B cell (primary cell): ENCODE results near the gene HOXB7. TPM values are rescaled to one million over a fixed set of nuclear protein-coding genes. Genes with fewer than 3 reads are reported as not detected.

Source experiments
- ATAC-seq: fragments of 200-7000 bp; cut with Tn5 transposase; one replicate; pipeline ENCODE4 v1.10.0; 2021; ENCODE audit warnings: low read depth, mild to moderate bottlenecking, moderate number of reproducible peaks, moderate library complexity
- CTCF ChIA-PET: fragments of 350-600 bp; sonication (Branson Sonifier 250); formaldehyde crosslinking; loops from one replicate; lab custom pipeline; 2021; ENCODE audit warnings: antibody characterized with exemption, inconsistent platforms; lab: Charles Lee
- POLR2A ChIA-PET: fragments of 350-600 bp; sonication (Branson Sonifier 250); formaldehyde crosslinking; loops from one replicate; lab custom pipeline; 2021; ENCODE audit warnings: antibody characterized with exemption; lab: Charles Lee
- DNase-seq: peaks from one replicate; pipeline ENCODE4 v3.0.0; 2013
- H2AFZ ChIP-seq: 2 replicates; pipeline ENCODE4 v1.6.1; 2012; ENCODE audit warnings: mild to moderate bottlenecking, low read depth, low read length; ENCODE audit not compliant: insufficient read depth, poor library complexity, severe bottlenecking
- H3K27ac ChIP-seq, 2 donors: 1 replicate in 1 of 2; 2 replicates in 1 of 2; pipeline ENCODE4 v1.5.1; 2012 to 2013; ENCODE audit warnings: low read length in 2 of 2, mild to moderate bottlenecking in 2 of 2, moderate library complexity in 1 of 2
- H3K27me3 ChIP-seq, 4 experiments: fragments of 200-600 bp in 1 of 4; sonication (generic) in 1 of 4; replicated peaks in 1 of 4; 1 replicate in 2 of 4; 2 replicates in 2 of 4; pipeline versions ENCODE4 v1.6.1 to v1.7.0; 2013 to 2016; ENCODE audit warnings: low read length in 3 of 4, mild to moderate bottlenecking in 2 of 4, mixed read lengths in 1 of 4, moderate library complexity in 1 of 4; ENCODE audit not compliant: insufficient read depth in 4 of 4, control insufficient read depth in 3 of 4; ENCODE audit errors: control extremely low read depth in 1 of 4
- H3K36me3 ChIP-seq, 2 experiments: replicated peaks in 1 of 2; 1 replicate in 1 of 2; 2 replicates in 1 of 2; pipeline versions ENCODE4 v1.6.1 to v1.7.1; 2013; ENCODE audit warnings: low read length in 1 of 2; ENCODE audit not compliant: insufficient read depth in 2 of 2, control insufficient read depth in 1 of 2; ENCODE audit errors: control extremely low read depth in 1 of 2, extremely low read depth in 1 of 2
- H3K4me1 ChIP-seq, 2 donors: fragments of 200-600 bp in 1 of 2; sonication (generic) in 1 of 2; 1 replicate in 1 of 2; 2 replicates in 1 of 2; pipeline versions ENCODE4 v1.5.1 to v1.6.1; 2013 to 2017; ENCODE audit warnings: low read length in 2 of 2; ENCODE audit not compliant: control insufficient read depth in 2 of 2, insufficient read depth in 2 of 2
- H3K4me2 ChIP-seq: replicated peaks from 2 replicates; pipeline ENCODE3; 2012; ENCODE audit warnings: mild to moderate bottlenecking, low read depth, low read length; ENCODE audit not compliant: poor library complexity, severe bottlenecking
- H3K4me3 ChIP-seq, 5 experiments: fragments of 200-600 bp in 1 of 5; sonication (generic) in 1 of 5; 1 replicate in 3 of 5; 2 replicates in 2 of 5; pipeline versions ENCODE4 v1.5.1 to v1.7.0; 2011 to 2016; ENCODE audit warnings: low read length in 4 of 5, mild to moderate bottlenecking in 4 of 5, low read depth in 2 of 5, control low read depth in 1 of 5, moderate library complexity in 1 of 5; ENCODE audit not compliant: insufficient read depth in 1 of 5; ENCODE audit errors: control extremely low read depth in 1 of 5, extremely low read depth in 1 of 5
- H3K79me2 ChIP-seq: fragments of 200-600 bp; sonication (generic); one replicate; pipeline ENCODE4 v1.6.0; 2016; ENCODE audit warnings: low read length; ENCODE audit not compliant: control insufficient read depth, insufficient read depth
- H3K9ac ChIP-seq: fragments of 200-600 bp; sonication (generic); 2 replicates; pipeline ENCODE4 v1.6.1; 2017; ENCODE audit warnings: mild to moderate bottlenecking, low read length, moderate library complexity
- H3K9me3 ChIP-seq, 3 donors: one replicate each; pipeline versions ENCODE4 v1.6.1 to v1.7.1; 2013; ENCODE audit warnings: low read length in 2 of 3; ENCODE audit not compliant: control insufficient read depth in 2 of 3, insufficient read depth in 1 of 3; ENCODE audit errors: control extremely low read depth in 1 of 3
- H4K20me1 ChIP-seq: 2 replicates; pipeline ENCODE4 v1.6.0; 2012; ENCODE audit warnings: mild to moderate bottlenecking, low read length; ENCODE audit not compliant: insufficient read depth, control insufficient read depth, poor library complexity, severe bottlenecking
- H3K27ac Mint-ChIP-seq: one replicate; pipeline ENCODE4 v1.8.0; 2021; ENCODE audit warnings: mixed read lengths
- H3K27me3 Mint-ChIP-seq: one replicate; pipeline ENCODE4 v1.8.0; 2021; ENCODE audit warnings: mixed read lengths
- H3K4me1 Mint-ChIP-seq: one replicate; pipeline ENCODE4 v1.8.0; 2021; ENCODE audit warnings: mixed read lengths
- H3K4me3 Mint-ChIP-seq: one replicate; pipeline ENCODE4 v1.8.0; 2021; ENCODE audit warnings: mixed read lengths
- H3K9me3 Mint-ChIP-seq: one replicate; pipeline ENCODE4 v1.8.0; 2022; ENCODE audit warnings: mixed read lengths; ENCODE audit not compliant: insufficient read depth
- EZH2 ChIP-seq: IDR thresholded peaks from 2 replicates; pipeline ENCODE4 v1.6.1; 2012; ENCODE audit warnings: borderline replicate concordance, low read depth, mild to moderate bottlenecking, moderate library complexity, low read length; ENCODE audit not compliant: insufficient read depth, poor library complexity, severe bottlenecking
- WGBS: methylation state at CpG from one replicate; pipeline ENCODE4 v1.1.5; 2013; ENCODE audit warnings: missing lambda C conversion rate; ENCODE audit not compliant: insufficient coverage; 5-methylcytosine and 5-hydroxymethylcytosine counted together
- intact Hi-C: fragments of 100-400 bp; cut with micrococcal nuclease; formaldehyde crosslinking; loops from one replicate; pipeline ENCODE4 v1.10.0; 2022
- polyA plus RNA-seq: library from polyadenylated mRNA; depleted of rRNA; stranded (reverse); fragments of >200 nt; gene quantifications from 2 replicates; pipeline ENCODE4 v1.2.3, GENCODE V29; 2012
- total RNA-seq, 2 donors: library from RNA; stranded (reverse); fragments of 120-200 nt in 1 of 2; gene quantifications; 1 replicate in 1 of 2; 2 replicates in 1 of 2; pipeline versions ENCODE4 v1.2.3 to v1.2.4, GENCODE V29; 2013 to 2022
- TF ChIP-seq, protein P1 (sequence below): fragments of 200-600 bp; IDR thresholded peaks from one replicate; pipeline ENCODE4 v1.8.0; 2022; ENCODE audit warnings: antibody characterized with exemption, mild to moderate bottlenecking

The HOXB7 gene
- total and polyA plus RNA-seq, 2 donors (not counting 1 experiment from before 2014, with no cell fraction given), result 0.25 to 1.3 TPM

DNA sequence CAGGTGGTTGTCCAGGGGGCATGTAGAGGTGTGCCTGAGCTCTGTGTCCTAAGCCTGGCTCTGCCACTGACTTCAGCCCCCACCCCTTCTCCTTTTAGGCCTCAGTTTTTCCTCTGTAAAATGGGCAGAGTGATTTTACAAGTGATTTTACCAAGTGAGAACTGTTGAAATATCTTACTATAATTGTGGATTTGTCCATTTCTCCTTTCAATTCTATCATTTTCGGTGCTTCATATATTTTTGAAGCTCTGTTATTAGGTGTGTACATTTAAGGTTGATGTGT, 37.1 kb upstream of the HOXB7 start:
- CTCF ChIA-PET, result interaction anchor here (1.1 to 1.7 kb wide), 3 partner anchors 11 to 385 kb away, joined by 3 to 6 read pairs (median 3); no protein-coding TSS in a partner anchor
- intact Hi-C loops, result no loop called here
- no peaks in the 10 kb centered on the region for H4K20me1 ChIP-seq
- no peak for DNase-seq
- peak overlapping the region; percentile 83 for H3K4me3 Mint-ChIP-seq
- H3K9me3 ChIP-seq, result peaks cover 0 to 13% (median 0%) of the 10 kb centered on the region in 3 donors
- peaks cover 20 to 24% of the 10 kb centered on the region in 2 donors for H3K4me1 ChIP-seq
- no peak for ATAC-seq
- peak overlapping the region; percentile 97 for H3K4me2 ChIP-seq
- peak overlapping the region in 3 of 5 experiments; percentile 61 to 71 (median 69) for H3K4me3 ChIP-seq
- H3K36me3 ChIP-seq, result no peaks in the 10 kb centered on the region
- H3K9me3 Mint-ChIP-seq, result no peaks in the 10 kb centered on the region
- no peaks in the 10 kb centered on the region for H3K79me2 ChIP-seq
- POLR2A ChIA-PET, result no interaction called here
- TF ChIP-seq, protein P1, sequence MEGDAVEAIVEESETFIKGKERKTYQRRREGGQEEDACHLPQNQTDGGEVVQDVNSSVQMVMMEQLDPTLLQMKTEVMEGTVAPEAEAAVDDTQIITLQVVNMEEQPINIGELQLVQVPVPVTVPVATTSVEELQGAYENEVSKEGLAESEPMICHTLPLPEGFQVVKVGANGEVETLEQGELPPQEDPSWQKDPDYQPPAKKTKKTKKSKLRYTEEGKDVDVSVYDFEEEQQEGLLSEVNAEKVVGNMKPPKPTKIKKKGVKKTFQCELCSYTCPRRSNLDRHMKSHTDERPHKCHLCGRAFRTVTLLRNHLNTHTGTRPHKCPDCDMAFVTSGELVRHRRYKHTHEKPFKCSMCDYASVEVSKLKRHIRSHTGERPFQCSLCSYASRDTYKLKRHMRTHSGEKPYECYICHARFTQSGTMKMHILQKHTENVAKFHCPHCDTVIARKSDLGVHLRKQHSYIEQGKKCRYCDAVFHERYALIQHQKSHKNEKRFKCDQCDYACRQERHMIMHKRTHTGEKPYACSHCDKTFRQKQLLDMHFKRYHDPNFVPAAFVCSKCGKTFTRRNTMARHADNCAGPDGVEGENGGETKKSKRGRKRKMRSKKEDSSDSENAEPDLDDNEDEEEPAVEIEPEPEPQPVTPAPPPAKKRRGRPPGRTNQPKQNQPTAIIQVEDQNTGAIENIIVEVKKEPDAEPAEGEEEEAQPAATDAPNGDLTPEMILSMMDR, result no peak
- no peak for TF ChIP-seq EZH2
- peaks cover 58% of the 10 kb centered on the region for H3K27me3 Mint-ChIP-seq
- no peak overlapping the region for H3K27ac ChIP-seq
- peak overlapping the region; percentile 74 for H3K9ac ChIP-seq
- H3K4me1 Mint-ChIP-seq, result peaks cover 24% of the 10 kb centered on the region
- WGBS, result no CpG with 5 or more reads among the region's 1 CpG
- H3K27me3 ChIP-seq, result peaks cover 0 to 53% (median 31%) of the 10 kb centered on the region in 4 experiments
- no peak overlapping the region for H3K27ac Mint-ChIP-seq
- H2AFZ ChIP-seq, result peak overlapping the region; percentile 79

DNA sequence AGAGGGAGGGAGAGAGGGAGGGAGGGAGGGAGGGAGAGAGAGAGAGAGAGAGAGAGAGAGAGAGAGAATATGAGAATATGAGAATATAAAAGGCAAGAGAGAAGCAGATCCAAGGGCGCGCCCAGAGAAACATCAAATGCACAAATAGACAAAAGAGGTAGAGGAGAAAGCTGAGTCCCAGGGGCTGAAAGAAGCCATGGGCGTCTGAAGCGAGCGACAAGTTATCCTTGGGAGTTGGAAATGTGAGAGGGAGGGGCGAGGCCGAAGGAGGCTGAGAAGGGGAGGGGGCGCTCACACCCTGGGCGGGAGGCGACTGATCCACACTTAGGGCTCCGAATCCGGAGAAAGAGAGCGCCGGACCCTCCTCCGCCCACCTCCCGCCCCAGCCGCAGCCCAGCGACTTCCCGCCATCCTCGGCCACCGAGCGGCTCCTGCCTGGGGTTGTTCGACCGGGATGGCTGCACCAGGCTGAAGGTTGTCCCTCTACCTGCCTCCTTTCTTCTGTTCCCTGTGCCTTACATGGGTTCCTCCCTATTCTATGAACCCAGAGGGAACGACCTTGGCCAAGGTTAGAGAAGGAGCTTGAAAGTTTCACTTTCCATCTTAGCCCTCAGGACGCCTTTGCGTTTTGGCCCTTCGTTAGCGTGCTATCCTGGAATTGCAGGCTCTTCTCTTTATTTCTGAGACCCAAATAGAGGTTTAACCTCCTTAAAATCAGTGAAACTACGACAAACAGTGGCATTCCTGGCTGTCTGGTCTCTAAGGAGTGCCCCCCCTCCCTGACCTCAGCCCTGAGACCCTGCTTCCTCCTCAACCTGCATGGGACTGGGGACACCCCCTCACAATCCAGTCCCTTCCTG, 36.5 kb upstream of the HOXB7 start:
- Histone ChIP-seq H3K79me2 (no peaks in the 10 kb centered on the region), H3K4me1 (peaks cover 24 to 29% of the 10 kb centered on the region in 2 donors), H4K20me1 (no peaks in the 10 kb centered on the region), H3K9ac (peak overlapping the region; percentile 74), H2AFZ (peak overlapping the region; percentile 79), H3K9me3 (peaks cover 0 to 19% (median 0%) of the 10 kb centered on the region in 3 donors), H3K36me3 (no peaks in the 10 kb centered on the region), H3K27ac (peak overlapping the region in 1 of 2 donors; percentile 26), H3K4me2 (peak overlapping the region; percentile 97), H3K4me3 (peak overlapping the region; percentile 38 to 71 (median 61)), H3K27me3 (peaks cover 0 to 59% (median 36%) of the 10 kb centered on the region in 4 experiments)
- H3K9me3 Mint-ChIP-seq, result no peaks in the 10 kb centered on the region
- TF ChIP-seq, protein P1, result no peak
- TF ChIP-seq EZH2, result no peak
- DNase-seq, result no peak
- H3K4me3 Mint-ChIP-seq, result peak overlapping the region; percentile 83
- H3K27ac Mint-ChIP-seq, result no peak overlapping the region
- peaks cover 27% of the 10 kb centered on the region for H3K4me1 Mint-ChIP-seq
- peaks cover 58% of the 10 kb centered on the region for H3K27me3 Mint-ChIP-seq
- intact Hi-C loops, result no loop called here
- ChIA-PET POLR2A (no interaction called here), CTCF (interaction anchor here (1.1 to 1.7 kb wide), 3 partner anchors 11 to 385 kb away, joined by 3 to 6 read pairs (median 3); no protein-coding TSS in a partner anchor)
- WGBS, result 2% methylated on average over 18 of the region's 30 CpGs
- ATAC-seq, result peak; percentile 21
